Muscle layer of duodenum (tissue), 2 donors: ENCODE results near the gene SLC25A13.

Experiments
- H3K27ac ChIP-seq: one replicate; pipeline ENCODE4 v1.7.0; 2013; ENCODE audit warnings: mild to moderate bottlenecking, low read length
- H3K27me3 ChIP-seq: one replicate; pipeline ENCODE4 v1.7.0; 2013; ENCODE audit warnings: low read depth, mild to moderate bottlenecking, control low read depth, low read length
- H3K36me3 ChIP-seq, 2 donors: one replicate each; pipeline ENCODE4 v1.7.0; 2013; ENCODE audit warnings: low read length in 2 of 2, control low read depth in 1 of 2, mild to moderate bottlenecking in 1 of 2; ENCODE audit not compliant: insufficient read depth in 2 of 2, control insufficient read depth in 1 of 2
- H3K4me1 ChIP-seq, 2 donors: one replicate each; pipeline ENCODE4 v1.7.0; 2013; ENCODE audit warnings: low read length in 2 of 2, mild to moderate bottlenecking in 2 of 2, control low read depth in 1 of 2, moderate library complexity in 1 of 2; ENCODE audit not compliant: insufficient read depth in 2 of 2, control insufficient read depth in 1 of 2
- H3K4me3 ChIP-seq, 2 donors: one replicate each; pipeline ENCODE4 v1.7.0; 2013; ENCODE audit warnings: low read length in 2 of 2, low read depth in 1 of 2, mild to moderate bottlenecking in 1 of 2
- H3K9me3 ChIP-seq, 2 donors: one replicate each; pipeline ENCODE4 v1.7.0; 2013; ENCODE audit warnings: low read length in 2 of 2, control low read depth in 1 of 2, mild to moderate bottlenecking in 1 of 2; ENCODE audit not compliant: control insufficient read depth in 1 of 2
- donor health status: healthy.

Gene SLC25A13

GRCh38 chr7:96238474-96238873 lies 83.4 kb downstream of the SLC25A13 start:
- H3K4me1 ChIP-seq = peaks cover 0 to 14% of the 10 kb centered on the region in 2 donors
- H3K27me3 ChIP-seq = no peaks in the 10 kb centered on the region
- no peak overlapping the region for H3K27ac ChIP-seq
- H3K9me3 ChIP-seq = no peaks in the 10 kb centered on the region
- peaks cover 4 to 8% of the 10 kb centered on the region in 2 donors for H3K36me3 ChIP-seq
- no peak overlapping the region for H3K4me3 ChIP-seq

DNA sequence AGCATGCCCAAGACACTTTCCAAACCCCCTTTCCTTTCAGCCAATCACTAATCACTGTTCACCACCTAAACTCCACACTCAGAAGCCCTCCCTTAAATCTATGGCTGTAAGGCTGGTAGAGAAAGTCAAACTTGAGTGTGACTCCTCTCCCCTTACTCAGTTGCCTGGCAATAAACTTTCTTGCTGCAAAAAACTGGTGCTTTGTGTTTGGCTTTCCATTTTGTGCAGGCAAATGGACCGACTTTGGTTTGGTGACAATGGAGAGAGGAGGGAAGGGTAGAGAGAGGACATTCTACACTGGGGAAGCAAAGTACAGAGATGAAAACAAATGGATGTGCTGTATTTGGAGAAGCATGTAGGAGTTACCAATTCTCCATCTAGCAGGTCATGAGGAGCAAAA lies 84.9 kb downstream of the SLC25A13 start:
- H3K4me3 ChIP-seq = no peak overlapping the region
- H3K9me3 ChIP-seq = no peaks in the 10 kb centered on the region
- H3K27me3 ChIP-seq = no peaks in the 10 kb centered on the region
- H3K27ac ChIP-seq = no peak overlapping the region
- peaks cover 4 to 13% of the 10 kb centered on the region in 2 donors for H3K36me3 ChIP-seq
- peaks cover 0 to 14% of the 10 kb centered on the region in 2 donors for H3K4me1 ChIP-seq

GRCh38 chr7:96236198-96237039 lies 85.5 kb downstream of the SLC25A13 start:
- Histone ChIP-seq H3K27me3 (no peaks in the 10 kb centered on the region), H3K36me3 (peaks cover 4 to 13% of the 10 kb centered on the region in 2 donors), H3K4me3 (no peak overlapping the region), H3K4me1 (peaks cover 0 to 14% of the 10 kb centered on the region in 2 donors), H3K9me3 (no peaks in the 10 kb centered on the region), H3K27ac (peak overlapping the region; percentile 57)

- no peak overlapping the region for H3K4me3 ChIP-seq
- H3K36me3 ChIP-seq = peaks cover 4 to 13% of the 10 kb centered on the region in 2 donors
- H3K27ac ChIP-seq = peak overlapping the region; percentile 50
- no peaks in the 10 kb centered on the region for H3K9me3 ChIP-seq
- H3K27me3 ChIP-seq = no peaks in the 10 kb centered on the region
- H3K4me1 ChIP-seq = peaks cover 0 to 14% of the 10 kb centered on the region in 2 donors
Measured at GRCh38 chr7:96235281-96235680, 86.6 kb downstream of the SLC25A13 start.

- Histone ChIP-seq H3K4me1 (peaks cover 0 to 14% of the 10 kb centered on the region in 2 donors), H3K27ac (no peak overlapping the region), H3K9me3 (no peaks in the 10 kb centered on the region), H3K4me3 (no peak overlapping the region), H3K36me3 (peaks cover 4 to 13% of the 10 kb centered on the region in 2 donors), H3K27me3 (no peaks in the 10 kb centered on the region)
Measured at GRCh38 chr7:96233528-96234154, 88.3 kb downstream of the SLC25A13 start.

- Histone ChIP-seq H3K9me3 (no peaks in the 10 kb centered on the region), H3K36me3 (peaks cover 4 to 13% of the 10 kb centered on the region in 2 donors), H3K27me3 (no peaks in the 10 kb centered on the region), H3K27ac (no peak overlapping the region), H3K4me3 (no peak overlapping the region), H3K4me1 (peaks cover 0 to 14% of the 10 kb centered on the region in 2 donors)
Measured at GRCh38 chr7:96233084-96233483, 88.8 kb downstream of the SLC25A13 start.

GRCh38 chr7:96228760-96229159 lies 93.1 kb downstream of the SLC25A13 start:
- Histone ChIP-seq H3K4me3 (no peak overlapping the region), H3K4me1 (no peaks in the 10 kb centered on the region), H3K36me3 (peaks cover 2 to 8% of the 10 kb centered on the region in 2 donors), H3K27me3 (no peaks in the 10 kb centered on the region), H3K27ac (no peak overlapping the region), H3K9me3 (no peaks in the 10 kb centered on the region)

DNA sequence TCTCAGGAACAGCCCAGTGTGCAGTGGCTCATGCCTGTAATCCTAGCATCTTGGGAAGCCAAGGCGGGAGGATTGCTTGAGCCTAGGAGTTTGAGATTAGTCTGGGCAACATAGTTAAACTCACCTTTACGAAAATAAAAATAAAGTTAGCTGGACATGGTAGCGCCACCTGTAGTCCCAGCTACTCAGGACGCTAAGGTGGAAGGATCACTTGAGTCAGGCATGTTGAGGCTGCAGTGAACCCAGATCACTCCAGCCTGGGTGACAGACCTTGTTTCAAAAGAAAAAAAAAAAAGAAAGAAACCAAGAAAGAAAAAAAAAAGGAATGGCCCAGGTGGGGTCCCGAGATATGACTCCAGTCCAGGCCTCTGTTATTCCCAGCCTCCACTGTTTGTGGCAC lies 96.6 kb downstream of the SLC25A13 start:
- no peaks in the 10 kb centered on the region for H3K36me3 ChIP-seq
- H3K27ac ChIP-seq = no peak overlapping the region
- no peaks in the 10 kb centered on the region for H3K9me3 ChIP-seq
- no peaks in the 10 kb centered on the region for H3K4me1 ChIP-seq
- no peak overlapping the region for H3K4me3 ChIP-seq
- H3K27me3 ChIP-seq = no peaks in the 10 kb centered on the region

DNA sequence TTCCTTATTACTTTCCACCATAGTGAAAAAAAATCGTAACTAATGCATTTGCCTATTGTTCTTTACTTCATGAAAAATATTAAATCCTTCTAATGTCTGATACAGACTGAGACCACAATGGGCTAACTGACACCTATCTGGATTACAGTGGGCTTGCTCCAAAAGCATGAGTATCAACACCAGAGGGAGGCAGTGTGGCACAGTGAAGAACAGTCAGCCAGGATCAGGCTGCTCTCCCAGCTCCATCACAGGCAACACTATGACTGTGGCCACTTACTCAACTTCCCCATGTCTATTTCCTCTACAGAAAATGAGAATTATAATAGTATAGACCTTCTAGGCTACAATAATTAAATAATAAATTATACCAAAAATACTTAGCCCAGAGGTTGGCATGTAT lies 97.2 kb downstream of the SLC25A13 start:
- no peaks in the 10 kb centered on the region for H3K27me3 ChIP-seq
- H3K4me1 ChIP-seq = peaks cover 0 to 4% of the 10 kb centered on the region in 2 donors
- no peaks in the 10 kb centered on the region for H3K36me3 ChIP-seq
- H3K4me3 ChIP-seq = no peak overlapping the region
- H3K9me3 ChIP-seq = no peaks in the 10 kb centered on the region
- H3K27ac ChIP-seq = no peak overlapping the region

GRCh38 chr7:96224073-96224472 lies 97.8 kb downstream of the SLC25A13 start:
- no peaks in the 10 kb centered on the region for H3K9me3 ChIP-seq
- H3K4me3 ChIP-seq = no peak overlapping the region
- H3K27me3 ChIP-seq = no peaks in the 10 kb centered on the region
- H3K27ac ChIP-seq = no peak overlapping the region
- H3K4me1 ChIP-seq = peaks cover 0 to 9% of the 10 kb centered on the region in 2 donors
- no peaks in the 10 kb centered on the region for H3K36me3 ChIP-seq

DNA sequence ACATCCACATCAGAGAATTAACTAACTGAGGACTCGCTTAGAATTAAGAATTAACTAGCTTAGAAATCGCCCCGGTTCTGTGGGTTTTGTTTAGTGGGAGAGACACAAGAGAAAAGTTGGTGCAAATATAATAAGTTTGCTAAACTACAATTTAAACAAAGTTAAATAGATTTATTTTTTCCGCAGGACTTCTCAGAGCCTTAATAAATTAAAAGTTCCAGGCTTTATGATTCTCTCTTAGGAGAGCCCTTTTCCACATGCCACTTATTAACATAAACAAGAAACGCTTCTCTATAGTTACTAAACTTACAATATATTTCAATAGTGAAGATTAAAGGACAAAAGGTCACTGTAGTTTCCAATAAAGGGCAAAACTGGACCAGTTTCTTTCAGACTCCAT lies 100.0 kb downstream of the SLC25A13 start:
- Histone ChIP-seq H3K4me1 (peaks cover 0 to 9% of the 10 kb centered on the region in 2 donors), H3K27me3 (no peaks in the 10 kb centered on the region), H3K4me3 (no peak overlapping the region), H3K36me3 (no peaks in the 10 kb centered on the region), H3K9me3 (no peaks in the 10 kb centered on the region), H3K27ac (no peak overlapping the region)
